Mesenchymal stem cell (in vitro differentiated cells and primary cell): ENCODE data around the gene FCHSD2.

Experiments used
- DNase-seq: peaks from one replicate; pipeline ENCODE4 v3.0.0-alpha.2; 2013
- H2AFZ ChIP-seq: one replicate; pipeline ENCODE4 v1.6.1; 2013; ENCODE audit warnings: low read depth, mild to moderate bottlenecking, control low read depth, inconsistent platforms, low read length, moderate library complexity
- H2AK5ac ChIP-seq: 2 replicates; pipeline ENCODE4 v1.6.1; 2013; ENCODE audit warnings: low read length, moderate library complexity, mild to moderate bottlenecking, inconsistent platforms; ENCODE audit not compliant: severe bottlenecking
- H2BK120ac ChIP-seq: one replicate; pipeline ENCODE4 v1.6.1; 2013; ENCODE audit warnings: low read depth, mild to moderate bottlenecking, inconsistent platforms, low read length, moderate library complexity
- H2BK12ac ChIP-seq, 2 experiments: one replicate each; pipeline ENCODE4 v1.6.1; 2013; ENCODE audit warnings: inconsistent platforms in 2 of 2, low read length in 2 of 2, mild to moderate bottlenecking in 2 of 2, moderate library complexity in 2 of 2, control low read depth in 1 of 2
- H2BK15ac ChIP-seq: one replicate; pipeline ENCODE4 v1.6.1; 2013; ENCODE audit warnings: mild to moderate bottlenecking, low read depth, inconsistent platforms; ENCODE audit not compliant: poor library complexity, severe bottlenecking
- H2BK5ac ChIP-seq: 2 replicates; pipeline ENCODE4 v1.6.1; 2013; ENCODE audit warnings: low read depth, mild to moderate bottlenecking, low read length, control low read depth, inconsistent platforms; ENCODE audit not compliant: poor library complexity, severe bottlenecking
- H3K14ac ChIP-seq, 2 experiments: one replicate each; pipeline ENCODE4 v1.6.1; 2013; ENCODE audit warnings: inconsistent platforms in 2 of 2, low read length in 2 of 2, control low read depth in 1 of 2, mild to moderate bottlenecking in 1 of 2, moderate library complexity in 1 of 2
- H3K18ac ChIP-seq, 2 experiments: one replicate each; pipeline ENCODE4 v1.6.1; 2013; ENCODE audit warnings: inconsistent platforms in 2 of 2, low read length in 2 of 2, control low read depth in 1 of 2, low read depth in 1 of 2, mild to moderate bottlenecking in 1 of 2
- H3K23ac ChIP-seq, 2 experiments: one replicate each; pipeline ENCODE4 v1.6.1; 2013; ENCODE audit warnings: inconsistent platforms in 2 of 2, low read length in 2 of 2, mild to moderate bottlenecking in 2 of 2, moderate library complexity in 2 of 2, control low read depth in 1 of 2
- H3K27ac ChIP-seq: 2 replicates; pipeline ENCODE4 v1.5.1; 2013; ENCODE audit warnings: mild to moderate bottlenecking, moderate library complexity, low read length, control low read depth, inconsistent platforms; ENCODE audit not compliant: poor library complexity, severe bottlenecking
- H3K27me3 ChIP-seq, 2 experiments: 2 replicates each; pipeline versions ENCODE4 v1.6.1 to v1.7.0; 2013; ENCODE audit warnings: low read length in 2 of 2, mild to moderate bottlenecking in 2 of 2, moderate library complexity in 2 of 2, control low read depth in 1 of 2, inconsistent platforms in 1 of 2; ENCODE audit not compliant: control insufficient read depth in 1 of 2, insufficient read depth in 1 of 2
- H3K36me3 ChIP-seq, 2 experiments: 2 replicates each; pipeline versions ENCODE4 v1.6.1 to v1.7.0; 2013; ENCODE audit warnings: low read length in 2 of 2, control low read depth in 1 of 2, inconsistent platforms in 1 of 2, low read depth in 1 of 2, mild to moderate bottlenecking in 1 of 2; ENCODE audit not compliant: insufficient read depth in 2 of 2, control insufficient read depth in 1 of 2
- H3K4ac ChIP-seq, 2 experiments: one replicate each; pipeline ENCODE4 v1.6.1; 2013; ENCODE audit warnings: inconsistent platforms in 2 of 2, low read length in 2 of 2, mild to moderate bottlenecking in 2 of 2, moderate library complexity in 2 of 2, control low read depth in 1 of 2, low read depth in 1 of 2
- H3K4me1 ChIP-seq: 2 replicates; pipeline ENCODE4 v1.6.1; 2013; ENCODE audit warnings: low read depth, low read length, control low read depth; ENCODE audit not compliant: control insufficient read depth, insufficient read depth
- H3K4me2 ChIP-seq: 2 replicates; pipeline ENCODE4 v1.6.1; 2013; ENCODE audit warnings: low read length, mild to moderate bottlenecking, inconsistent platforms; ENCODE audit not compliant: poor library complexity, severe bottlenecking
- H3K4me3 ChIP-seq, 2 experiments: 2 replicates each; pipeline versions ENCODE4 v1.5.1 to v1.7.0; 2013; ENCODE audit warnings: low read length in 2 of 2, mild to moderate bottlenecking in 2 of 2, control low read depth in 1 of 2, low read depth in 1 of 2; ENCODE audit not compliant: insufficient read depth in 1 of 2
- H3K79me1 ChIP-seq: replicated peaks from 2 replicates; pipeline ENCODE4 v1.6.1; 2013; ENCODE audit warnings: mild to moderate bottlenecking, control low read depth, low read length, inconsistent platforms; ENCODE audit not compliant: poor library complexity, severe bottlenecking
- H3K9ac ChIP-seq: 2 replicates; pipeline ENCODE4 v1.7.0; 2013; ENCODE audit warnings: mild to moderate bottlenecking, low read length, moderate library complexity
- H3K9me3 ChIP-seq: 2 replicates; pipeline ENCODE4 v1.7.0; 2013; ENCODE audit warnings: mild to moderate bottlenecking, low read length; ENCODE audit not compliant: control insufficient read depth
- H4K8ac ChIP-seq: one replicate; pipeline ENCODE4 v1.6.1; 2013; ENCODE audit warnings: inconsistent platforms, mild to moderate bottlenecking, low read length, moderate library complexity
- H4K91ac ChIP-seq: one replicate; pipeline ENCODE4 v1.6.1; 2013; ENCODE audit warnings: mild to moderate bottlenecking, low read length, inconsistent platforms
- WGBS: methylation state at CpG from one replicate; pipeline ENCODE4 v1.1.7; 2013; ENCODE audit warnings: mixed read lengths; 5-methylcytosine and 5-hydroxymethylcytosine counted together

FCHSD2 gene

GRCh38 chr11:73034777-73035176 lies 107.3 kb downstream of the FCHSD2 start:
- Histone ChIP-seq H3K79me1 (peaks cover 19% of the 10 kb centered on the region), H3K18ac (no peak overlapping the region), H3K27me3 (no peaks in the 10 kb centered on the region), H3K4me1 (no peaks in the 10 kb centered on the region), H2BK15ac (no peak overlapping the region), H3K4me2 (no peak overlapping the region), H3K23ac (no peak overlapping the region), H4K8ac (no peak overlapping the region), H2BK5ac (no peak overlapping the region), H3K4me3 (no peak overlapping the region), H3K36me3 (peaks cover 3 to 12% of the 10 kb centered on the region in 2 experiments), H3K14ac (no peak overlapping the region), H2AFZ (no peak overlapping the region), H3K27ac (no peak overlapping the region), H2AK5ac (no peak overlapping the region), H3K4ac (no peak overlapping the region), H3K9me3 (no peaks in the 10 kb centered on the region), H3K9ac (no peak overlapping the region), H4K91ac (no peak overlapping the region), H2BK120ac (no peak overlapping the region), H2BK12ac (no peak overlapping the region)
- no CpG with 5 or more reads among the region's 1 CpG for WGBS
- no peak for DNase-seq

DNA sequence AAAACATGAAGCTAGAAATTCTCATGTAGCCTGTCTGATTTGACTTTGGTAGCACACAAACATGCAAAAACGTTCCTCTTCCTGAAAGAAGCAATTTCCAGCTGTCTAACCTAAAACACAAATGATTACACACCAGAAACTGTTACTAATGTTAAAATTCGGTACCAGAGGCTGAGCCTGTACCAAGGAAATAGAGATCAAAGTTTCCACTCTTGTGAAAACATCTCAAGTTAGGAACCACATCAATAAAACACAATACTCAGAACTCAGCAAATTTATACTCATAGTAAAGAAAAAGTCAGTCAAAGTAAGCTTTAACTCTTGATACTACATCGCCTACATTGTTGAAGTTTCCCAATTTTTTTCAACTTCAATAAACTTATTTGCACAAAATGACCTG lies 107.8 kb downstream of the FCHSD2 start:
- Histone ChIP-seq H3K79me1 (peaks cover 20% of the 10 kb centered on the region), H3K36me3 (peaks cover 3 to 12% of the 10 kb centered on the region in 2 experiments), H2BK5ac (no peak overlapping the region), H3K9me3 (no peaks in the 10 kb centered on the region), H2BK12ac (no peak overlapping the region), H3K9ac (no peak overlapping the region), H3K4me3 (no peak overlapping the region), H2BK15ac (no peak overlapping the region), H2AFZ (no peak overlapping the region), H3K4me2 (no peak overlapping the region), H4K91ac (no peak overlapping the region), H3K27ac (no peak overlapping the region), H3K23ac (no peak overlapping the region), H2AK5ac (no peak overlapping the region), H3K4me1 (no peaks in the 10 kb centered on the region), H2BK120ac (no peak overlapping the region), H3K14ac (no peak overlapping the region), H4K8ac (no peak overlapping the region), H3K18ac (no peak overlapping the region), H3K27me3 (no peaks in the 10 kb centered on the region), H3K4ac (no peak overlapping the region)
- DNase-seq: no peak
- 87% methylated on average over 3 of the region's 3 CpGs for WGBS

DNA sequence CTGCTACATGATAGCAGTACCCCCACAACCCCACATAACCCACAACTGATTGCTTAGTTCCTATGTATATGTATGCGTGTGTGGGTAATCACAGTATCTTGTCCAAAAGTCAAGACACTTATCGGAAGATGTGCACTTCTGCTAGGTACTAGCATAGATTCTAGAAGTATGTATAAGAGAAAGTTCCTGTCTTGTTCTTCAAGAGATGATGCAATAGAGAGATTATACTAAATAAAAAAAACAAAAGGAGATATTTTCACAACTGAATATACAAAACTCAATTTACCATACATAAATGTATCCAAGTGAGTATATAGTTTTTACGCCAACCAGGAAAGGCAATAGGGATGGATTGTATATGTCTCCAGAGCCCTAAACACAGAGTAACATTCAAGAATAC lies 112.0 kb downstream of the FCHSD2 start:
- no peaks in the 10 kb centered on the region for H3K4me1 ChIP-seq

GRCh38 chr11:73029403-73029802 lies 112.7 kb downstream of the FCHSD2 start:
- H2AK5ac ChIP-seq: no peak overlapping the region

More for the DNA sequence above, 112.0 kb downstream of the FCHSD2 start:
- peaks cover 11% of the 10 kb centered on the region for H3K9me3 ChIP-seq
- H2BK120ac ChIP-seq: no peak overlapping the region
- no peak overlapping the region for H3K4ac ChIP-seq
- H2BK5ac ChIP-seq: no peak overlapping the region
- 100% methylated on average over 2 of the region's 3 CpGs for WGBS
- peaks cover 5 to 7% of the 10 kb centered on the region in 2 experiments for H3K36me3 ChIP-seq
- no peak overlapping the region for H2AK5ac ChIP-seq
- no peak overlapping the region for H3K18ac ChIP-seq
- H3K4me3 ChIP-seq: no peak overlapping the region
- H3K27me3 ChIP-seq: no peaks in the 10 kb centered on the region
- no peak overlapping the region for H3K14ac ChIP-seq
- no peak overlapping the region for H3K9ac ChIP-seq
- H3K23ac ChIP-seq: no peak overlapping the region
- peaks cover 36% of the 10 kb centered on the region for H3K79me1 ChIP-seq
- no peak overlapping the region for H3K27ac ChIP-seq
- no peak overlapping the region for H3K4me2 ChIP-seq
- H2BK12ac ChIP-seq: no peak overlapping the region
- H4K91ac ChIP-seq: no peak overlapping the region
- H4K8ac ChIP-seq: no peak overlapping the region
- no peak for DNase-seq
- H2BK15ac ChIP-seq: no peak overlapping the region
- no peak overlapping the region for H2AFZ ChIP-seq

More at GRCh38 chr11:73029403-73029802, 112.7 kb downstream of the FCHSD2 start:
- Histone ChIP-seq H3K9me3 (peaks cover 18% of the 10 kb centered on the region), H2AFZ (no peak overlapping the region), H3K4me2 (no peak overlapping the region), H2BK12ac (no peak overlapping the region), H3K27ac (no peak overlapping the region), H3K4ac (no peak overlapping the region), H3K4me1 (no peaks in the 10 kb centered on the region), H3K27me3 (no peaks in the 10 kb centered on the region), H2BK5ac (no peak overlapping the region), H3K4me3 (no peak overlapping the region), H3K9ac (no peak overlapping the region), H3K18ac (no peak overlapping the region), H2BK120ac (no peak overlapping the region), H2BK15ac (no peak overlapping the region), H4K8ac (no peak overlapping the region), H4K91ac (no peak overlapping the region), H3K36me3 (peaks cover 0 to 7% of the 10 kb centered on the region in 2 experiments), H3K14ac (no peak overlapping the region), H3K79me1 (peaks cover 37% of the 10 kb centered on the region), H3K23ac (no peak overlapping the region)
- no peak for DNase-seq
- WGBS: 100% methylated on average over 1 of the region's 2 CpGs
